OCI-LY7 (cell line): Measurements from ENCODE around the gene ZC3H12A. TPM values are rescaled to one million over a fixed set of nuclear protein-coding genes. Genes with fewer than 3 reads are reported as not detected.

Experiments used
- BruUV-seq: library from RNA; stranded (reverse); fragments of 400-500 nt; replicated peaks from 2 replicates; lab custom pipeline; 2021; lab: Mats Ljungman, UMichigan
- CTCF ChIA-PET: fragments of 300-600 bp; sonication (Branson Sonifier 250); formaldehyde crosslinking; loops from one replicate; lab custom pipeline; 2022; ENCODE audit warnings: antibody characterized with exemption; ENCODE audit not compliant: unreplicated experiment; lab: Charles Lee
- POLR2A ChIA-PET: fragments of 300-600 bp; sonication (Branson Sonifier 250); formaldehyde crosslinking; loops from one replicate; lab custom pipeline; 2022; ENCODE audit warnings: antibody characterized with exemption; lab: Charles Lee
- DNase-seq: peaks from one replicate; pipeline ENCODE4 v3.0.0-alpha.2; 2015; ENCODE audit warnings: low spot score
- H2AFZ ChIP-seq: fragments of 200-600 bp; sonication (generic), shearing (Covaris generic); 2 replicates; pipeline ENCODE4 v1.6.1; 2014; ENCODE audit warnings: mild to moderate bottlenecking, antibody characterized with exemption, low read length, moderate library complexity
- H3K27ac ChIP-seq: fragments of 200-600 bp; sonication (generic); 2 replicates; pipeline ENCODE4 v1.5.1; 2014; ENCODE audit warnings: mixed run types, low read depth, mild to moderate bottlenecking, moderate library complexity, low read length, inconsistent platforms; ENCODE audit not compliant: poor library complexity, severe bottlenecking
- H3K36me3 ChIP-seq: fragments of 200-600 bp; sonication (generic); 2 replicates; pipeline ENCODE4 v1.6.1; 2014; ENCODE audit warnings: mild to moderate bottlenecking, antibody characterized with exemption, low read length, moderate library complexity, mixed read lengths; ENCODE audit not compliant: insufficient read depth
- H3K4me1 ChIP-seq: fragments of 200-600 bp; sonication (generic); 2 replicates; pipeline ENCODE4 v1.5.1; 2014; ENCODE audit warnings: mild to moderate bottlenecking, low read length; ENCODE audit not compliant: insufficient read depth, poor library complexity, severe bottlenecking
- H3K4me2 ChIP-seq: fragments of 200-600 bp; sonication (generic); 2 replicates; pipeline ENCODE4 v1.6.1; 2014; ENCODE audit warnings: mild to moderate bottlenecking, low read length
- H3K4me3 ChIP-seq: fragments of 200-600 bp; sonication (generic); 2 replicates; pipeline ENCODE4 v1.5.1; 2014; ENCODE audit warnings: mild to moderate bottlenecking, low read depth, low read length; ENCODE audit not compliant: poor library complexity, severe bottlenecking
- H3K79me2 ChIP-seq: fragments of 200-600 bp; sonication (generic); 2 replicates; pipeline ENCODE4 v1.6.1; 2016; ENCODE audit warnings: low read depth, mild to moderate bottlenecking, low read length, moderate library complexity, mixed read lengths; ENCODE audit not compliant: insufficient read depth
- H3K9me2 ChIP-seq: fragments of 200-600 bp; sonication (generic); 2 replicates; pipeline ENCODE4 v1.6.1; 2016; ENCODE audit warnings: mild to moderate bottlenecking, low read length, mixed read lengths; ENCODE audit not compliant: insufficient read depth
- H3K9me3 ChIP-seq: fragments of 200-600 bp; sonication (generic); 2 replicates; pipeline ENCODE4 v1.6.1; 2014; ENCODE audit warnings: mild to moderate bottlenecking, mixed run types, low read length, mixed read lengths
- H4K20me1 ChIP-seq: fragments of 200-600 bp; sonication (generic); 2 replicates; pipeline ENCODE4 v1.6.1; 2014; ENCODE audit warnings: mild to moderate bottlenecking, antibody characterized with exemption, low read length, moderate library complexity, mixed read lengths; ENCODE audit not compliant: insufficient read depth
- EZH2phosphoT487 ChIP-seq: fragments of 200-600 bp; sonication (generic); IDR thresholded peaks from 2 replicates; pipeline ENCODE4 v1.6.1; 2018; ENCODE audit warnings: low read depth, borderline replicate concordance, mild to moderate bottlenecking, mixed run types, antibody characterized with exemption, low read length, moderate library complexity, mixed read lengths
- intact Hi-C: fragments of 100-400 bp; cut with micrococcal nuclease; formaldehyde crosslinking; loops from one replicate; pipeline ENCODE4 v1.10.0; 2022; ENCODE audit not compliant: unreplicated experiment
- total RNA-seq, 2 experiments: library from RNA; depleted of rRNA in 1 of 2; stranded (reverse); fragments of >200 nt in 1 of 2; shearing (Covaris generic) in 1 of 2; gene quantifications; 2 replicates each; pipeline ENCODE4 v1.2.3, GENCODE V29; 2014 to 2022
- TF ChIP-seq, protein P1 (sequence below): fragments of 200-600 bp; sonication (generic); conservative IDR thresholded peaks from 2 replicates; pipeline ENCODE4 v1.5.1; 2014; ENCODE audit warnings: mild to moderate bottlenecking, antibody characterized with exemption, low read length, moderate library complexity, mixed read lengths

The ZC3H12A gene
- total RNA-seq, 2 experiments from 2014 or later: 11.5 to 20.7 TPM

DNA sequence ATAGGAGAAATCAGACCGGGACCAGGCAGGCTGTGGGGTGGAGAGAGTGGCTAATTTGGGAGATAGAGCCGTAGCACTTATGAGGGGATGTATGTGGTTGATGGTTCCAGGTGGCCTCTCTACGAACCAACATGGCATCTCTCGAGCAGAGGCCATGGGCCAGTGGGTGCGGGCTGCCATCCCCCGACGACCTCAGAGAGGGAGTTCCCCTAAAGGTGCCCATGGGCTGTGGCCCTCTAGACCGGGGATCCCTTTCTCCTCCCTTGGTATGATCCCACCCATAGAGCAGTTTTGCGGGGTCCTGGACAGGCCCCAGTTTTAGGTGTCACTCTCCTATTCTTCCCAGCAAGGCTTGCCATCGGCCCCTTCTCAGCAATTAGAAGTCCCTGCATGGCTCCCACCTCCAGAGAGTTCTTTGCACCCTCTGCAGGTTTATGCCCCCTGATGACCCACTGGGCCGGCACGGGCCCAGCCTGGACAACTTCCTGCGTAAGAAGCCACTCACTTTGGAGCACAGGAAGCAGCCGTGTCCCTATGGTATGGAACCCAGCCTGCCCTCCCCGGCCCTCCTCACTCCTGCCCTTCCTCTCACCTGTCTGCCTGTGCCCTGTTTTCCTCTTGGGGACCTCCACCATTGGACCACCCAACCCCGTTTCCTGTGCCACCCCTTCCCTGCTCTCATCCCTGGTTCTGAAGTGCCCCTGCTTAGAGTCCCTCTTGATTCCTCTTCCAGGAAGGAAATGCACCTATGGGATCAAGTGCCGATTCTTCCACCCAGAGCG lies 7.8 kb downstream of the ZC3H12A start:
- CTCF ChIA-PET: no interaction called here
- Histone ChIP-seq H3K27ac (no peak overlapping the region), H3K4me1 (peaks cover 42% of the 10 kb centered on the region), H4K20me1 (peaks cover 9% of the 10 kb centered on the region; the same call in 1 of the 2 replicates), H3K79me2 (peaks cover 27% of the 10 kb centered on the region; the same call in 1 of the 2 replicates), H3K9me2 (no peaks in the 10 kb centered on the region), H3K36me3 (peaks cover 72% of the 10 kb centered on the region), H3K4me2 (no peak overlapping the region), H3K4me3 (no peak overlapping the region), H2AFZ (no peak overlapping the region), H3K9me3 (no peaks in the 10 kb centered on the region)
- TF ChIP-seq EZH2phosphoT487: no peak
- TF ChIP-seq, protein P1, sequence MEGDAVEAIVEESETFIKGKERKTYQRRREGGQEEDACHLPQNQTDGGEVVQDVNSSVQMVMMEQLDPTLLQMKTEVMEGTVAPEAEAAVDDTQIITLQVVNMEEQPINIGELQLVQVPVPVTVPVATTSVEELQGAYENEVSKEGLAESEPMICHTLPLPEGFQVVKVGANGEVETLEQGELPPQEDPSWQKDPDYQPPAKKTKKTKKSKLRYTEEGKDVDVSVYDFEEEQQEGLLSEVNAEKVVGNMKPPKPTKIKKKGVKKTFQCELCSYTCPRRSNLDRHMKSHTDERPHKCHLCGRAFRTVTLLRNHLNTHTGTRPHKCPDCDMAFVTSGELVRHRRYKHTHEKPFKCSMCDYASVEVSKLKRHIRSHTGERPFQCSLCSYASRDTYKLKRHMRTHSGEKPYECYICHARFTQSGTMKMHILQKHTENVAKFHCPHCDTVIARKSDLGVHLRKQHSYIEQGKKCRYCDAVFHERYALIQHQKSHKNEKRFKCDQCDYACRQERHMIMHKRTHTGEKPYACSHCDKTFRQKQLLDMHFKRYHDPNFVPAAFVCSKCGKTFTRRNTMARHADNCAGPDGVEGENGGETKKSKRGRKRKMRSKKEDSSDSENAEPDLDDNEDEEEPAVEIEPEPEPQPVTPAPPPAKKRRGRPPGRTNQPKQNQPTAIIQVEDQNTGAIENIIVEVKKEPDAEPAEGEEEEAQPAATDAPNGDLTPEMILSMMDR: no peak
- DNase-seq: no peak
- intact Hi-C loops: no loop called here
- POLR2A ChIA-PET: no interaction called here
- no TSS peak for BruUV-seq

DNA sequence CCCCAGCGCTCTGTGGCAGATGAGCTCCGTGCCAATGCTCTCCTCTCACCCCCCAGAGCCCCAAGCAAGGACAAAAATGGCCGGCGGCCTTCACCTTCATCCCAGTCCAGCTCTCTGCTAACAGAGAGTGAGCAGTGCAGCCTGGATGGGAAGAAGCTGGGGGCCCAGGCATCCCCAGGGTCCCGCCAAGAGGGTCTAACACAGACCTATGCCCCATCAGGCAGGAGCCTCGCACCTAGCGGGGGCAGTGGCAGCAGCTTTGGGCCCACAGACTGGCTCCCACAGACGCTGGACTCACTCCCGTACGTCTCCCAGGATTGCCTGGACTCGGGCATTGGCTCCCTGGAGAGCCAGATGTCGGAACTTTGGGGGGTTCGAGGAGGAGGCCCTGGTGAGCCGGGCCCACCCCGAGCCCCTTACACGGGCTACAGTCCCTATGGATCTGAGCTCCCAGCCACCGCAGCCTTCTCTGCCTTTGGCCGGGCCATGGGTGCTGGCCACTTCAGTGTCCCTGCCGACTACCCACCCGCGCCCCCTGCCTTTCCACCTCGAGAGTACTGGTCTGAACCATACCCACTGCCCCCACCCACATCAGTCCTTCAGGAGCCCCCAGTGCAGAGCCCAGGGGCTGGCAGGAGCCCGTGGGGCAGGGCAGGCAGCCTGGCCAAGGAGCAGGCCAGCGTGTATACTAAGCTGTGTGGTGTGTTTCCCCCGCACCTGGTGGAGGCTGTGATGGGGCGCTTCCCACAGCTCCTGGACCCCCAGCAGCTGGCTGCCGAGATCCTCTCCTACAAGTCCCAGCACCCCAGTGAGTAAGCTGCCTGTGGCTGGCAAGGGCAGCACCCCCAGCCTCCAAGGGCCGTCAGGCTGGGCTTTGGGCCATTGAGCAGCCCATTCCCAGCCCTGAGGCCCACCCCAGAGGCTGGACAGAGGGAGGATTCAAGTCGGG lies 8.7 kb downstream of the ZC3H12A start:
- Histone ChIP-seq H2AFZ (no peak overlapping the region), H3K4me1 (peaks cover 35% of the 10 kb centered on the region), H3K9me2 (no peaks in the 10 kb centered on the region), H3K9me3 (no peaks in the 10 kb centered on the region), H3K36me3 (peaks cover 67% of the 10 kb centered on the region), H3K79me2 (peaks cover 19% of the 10 kb centered on the region; the same call in 1 of the 2 replicates), H3K4me2 (no peak overlapping the region), H4K20me1 (peaks cover 3% of the 10 kb centered on the region; the same call in 1 of the 2 replicates), H3K4me3 (no peak overlapping the region), H3K27ac (no peak overlapping the region)
- no peak for DNase-seq
- intact Hi-C loops: no loop called here
- POLR2A ChIA-PET: no interaction called here
- TF ChIP-seq EZH2phosphoT487: no peak
- TF ChIP-seq, protein P1: no peak
- CTCF ChIA-PET: no interaction called here
- no TSS peak for BruUV-seq
